Uterus (tissue), 2 donors: ENCODE measurements around the gene KIRREL3.

Source experiments
- POLR2A ChIP-seq, 2 donors: fragments of 450-650 bp; IDR thresholded peaks; one replicate each; pipeline ENCODE4 v1.6.1; 2016; ENCODE audit warnings: antibody characterized with exemption in 2 of 2, mild to moderate bottlenecking in 1 of 2, moderate library complexity in 1 of 2
- TF ChIP-seq, protein P1 (sequence below), 4 experiments: fragments of 200-600 bp in 2 of 4; fragments of 450-650 bp in 2 of 4; sonication (generic) in 2 of 4; IDR thresholded peaks; one replicate each; pipeline ENCODE4 v1.5.1; 2016 to 2019; ENCODE audit warnings: antibody characterized with exemption in 4 of 4, mild to moderate bottlenecking in 2 of 4, moderate library complexity in 1 of 4

DNA sequence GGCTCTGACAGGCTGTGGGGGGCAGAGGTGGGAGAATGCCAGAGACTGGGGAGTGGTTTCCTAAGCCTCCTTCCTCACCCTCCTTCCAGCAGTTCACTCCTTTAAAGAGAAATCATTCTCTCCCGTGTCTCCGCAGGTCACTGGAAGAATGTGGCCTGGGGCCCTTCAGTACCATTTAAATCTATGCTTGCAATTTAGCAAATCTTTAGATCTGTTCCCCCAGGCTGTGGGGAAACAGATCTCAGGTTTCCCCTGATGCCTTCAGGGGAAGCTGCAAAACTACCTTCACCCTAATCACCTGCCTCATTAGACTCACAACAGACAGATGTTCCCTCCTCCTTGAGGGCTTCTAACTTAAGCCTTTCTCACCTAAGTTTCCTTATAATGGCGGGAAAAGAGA lies 55.3 kb downstream of the KIRREL3 start:
- TF ChIP-seq POLR2A (IDR thresholded peaks at IDR 0.05), result no peak
- TF ChIP-seq, protein P1, sequence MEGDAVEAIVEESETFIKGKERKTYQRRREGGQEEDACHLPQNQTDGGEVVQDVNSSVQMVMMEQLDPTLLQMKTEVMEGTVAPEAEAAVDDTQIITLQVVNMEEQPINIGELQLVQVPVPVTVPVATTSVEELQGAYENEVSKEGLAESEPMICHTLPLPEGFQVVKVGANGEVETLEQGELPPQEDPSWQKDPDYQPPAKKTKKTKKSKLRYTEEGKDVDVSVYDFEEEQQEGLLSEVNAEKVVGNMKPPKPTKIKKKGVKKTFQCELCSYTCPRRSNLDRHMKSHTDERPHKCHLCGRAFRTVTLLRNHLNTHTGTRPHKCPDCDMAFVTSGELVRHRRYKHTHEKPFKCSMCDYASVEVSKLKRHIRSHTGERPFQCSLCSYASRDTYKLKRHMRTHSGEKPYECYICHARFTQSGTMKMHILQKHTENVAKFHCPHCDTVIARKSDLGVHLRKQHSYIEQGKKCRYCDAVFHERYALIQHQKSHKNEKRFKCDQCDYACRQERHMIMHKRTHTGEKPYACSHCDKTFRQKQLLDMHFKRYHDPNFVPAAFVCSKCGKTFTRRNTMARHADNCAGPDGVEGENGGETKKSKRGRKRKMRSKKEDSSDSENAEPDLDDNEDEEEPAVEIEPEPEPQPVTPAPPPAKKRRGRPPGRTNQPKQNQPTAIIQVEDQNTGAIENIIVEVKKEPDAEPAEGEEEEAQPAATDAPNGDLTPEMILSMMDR (IDR thresholded peaks at IDR 0.05), result no peak
